HG03469 (cell line): Measurements from ENCODE around the gene ANKRD40CL.
"Not testable (repeated sequence)": the region's sequence is repeated elsewhere in the genome, so short reads cannot be mapped to it uniquely, and the experiment has no call there.

Experiments
- ATAC-seq: cut with Tn5 transposase; IDR thresholded peaks from one replicate; pipeline ENCODE4 v1.9.1; 2021; ENCODE audit warnings: mild to moderate bottlenecking, moderate library complexity, moderate number of reproducible peaks; ENCODE audit not compliant: unreplicated experiment

The ANKRD40CL gene

DNA sequence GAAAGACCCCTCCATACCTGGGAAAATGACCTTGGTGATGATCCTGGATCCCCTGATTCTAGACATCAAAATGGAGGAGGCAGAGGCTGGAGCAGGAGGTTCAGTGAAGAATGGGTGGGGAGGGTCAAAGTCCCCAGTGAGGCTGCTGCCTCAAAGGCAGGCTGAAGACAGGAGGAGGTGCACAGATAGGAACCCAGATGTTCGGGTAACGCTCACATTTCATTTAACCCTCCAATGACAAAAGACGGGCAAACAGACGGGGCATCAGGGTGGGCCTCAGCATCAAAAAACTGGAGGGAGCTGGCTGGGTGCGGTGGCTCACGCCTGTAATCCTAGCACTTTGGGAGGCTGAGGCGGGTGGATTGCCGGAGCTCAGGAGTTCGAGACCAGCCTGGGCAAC is at the start of gene ANKRD40CL:
Gene ANKRD40CL, minus strand, starts transcription at position 73 of the 400 bp plus-strand sequence. CDS start 605 bp downstream, outside the sequence.
- ATAC-seq: no peak

GRCh38 chr17:50816271-50816670 is 49.0 kb upstream of the ANKRD40CL start:
- ATAC-seq: no peak

DNA sequence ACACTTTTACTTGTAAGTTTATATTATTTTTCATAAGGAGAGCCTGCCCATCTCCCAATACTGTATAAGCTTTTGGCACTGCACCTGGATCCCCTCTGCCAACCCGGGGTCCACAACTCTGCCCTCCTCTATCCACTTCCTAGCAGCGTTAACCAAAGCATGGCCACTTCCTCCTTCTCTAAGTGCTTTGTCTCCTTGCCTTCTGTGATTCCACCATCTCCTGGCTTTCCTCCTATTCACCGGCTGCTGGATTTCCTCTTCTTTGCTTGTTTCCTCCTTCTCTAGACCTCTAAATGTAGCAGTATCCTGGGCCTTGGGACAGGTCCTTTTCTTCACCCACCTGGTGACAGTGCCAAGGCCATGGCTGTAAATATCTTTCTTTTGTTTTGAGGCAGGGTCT is 48.1 kb upstream of the ANKRD40CL start:
- no peak for ATAC-seq

GRCh38 chr17:50813583-50813982 is 46.3 kb upstream of the ANKRD40CL start:
- no peak for ATAC-seq

DNA sequence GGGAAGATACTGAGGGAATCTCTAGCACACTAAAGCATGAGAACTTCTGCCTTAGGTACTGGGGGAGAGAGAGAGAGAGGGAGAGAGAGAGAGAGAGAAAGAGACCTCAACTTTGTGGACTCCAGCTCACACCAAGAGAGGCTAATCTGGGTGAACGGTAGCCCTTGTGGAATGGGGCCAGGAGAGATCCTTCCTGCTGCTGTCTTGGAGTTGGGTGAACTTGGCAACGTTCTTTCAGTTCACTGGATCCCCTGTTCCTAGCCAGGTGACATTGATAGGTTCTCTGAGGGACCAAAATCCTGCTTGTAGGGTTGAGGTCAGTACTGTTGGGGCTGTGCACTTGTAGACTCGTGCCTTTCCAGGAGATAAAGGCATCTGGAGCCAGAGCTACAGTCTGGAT is 41.6 kb upstream of the ANKRD40CL start:
- ATAC-seq: no peak

DNA sequence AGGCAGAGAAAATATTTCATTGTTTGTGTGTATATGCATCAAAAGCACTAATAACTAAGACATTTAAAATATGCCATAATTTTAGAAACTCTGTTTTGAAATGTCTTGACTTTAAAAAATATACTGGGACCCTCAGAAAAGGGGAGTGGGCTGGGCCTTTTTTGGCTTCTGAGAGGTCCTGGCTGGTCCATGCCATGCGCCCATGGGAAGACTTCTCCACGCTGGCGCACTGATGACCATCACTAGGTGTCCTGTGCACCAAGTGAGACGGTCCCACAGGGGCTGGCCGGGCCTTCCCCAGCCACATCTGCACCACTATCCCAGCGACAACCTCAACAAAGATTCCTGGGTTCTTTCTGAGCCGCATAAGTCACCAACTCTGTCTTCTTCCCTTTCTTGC is 41.1 kb upstream of the ANKRD40CL start:
- ATAC-seq: no peak

DNA sequence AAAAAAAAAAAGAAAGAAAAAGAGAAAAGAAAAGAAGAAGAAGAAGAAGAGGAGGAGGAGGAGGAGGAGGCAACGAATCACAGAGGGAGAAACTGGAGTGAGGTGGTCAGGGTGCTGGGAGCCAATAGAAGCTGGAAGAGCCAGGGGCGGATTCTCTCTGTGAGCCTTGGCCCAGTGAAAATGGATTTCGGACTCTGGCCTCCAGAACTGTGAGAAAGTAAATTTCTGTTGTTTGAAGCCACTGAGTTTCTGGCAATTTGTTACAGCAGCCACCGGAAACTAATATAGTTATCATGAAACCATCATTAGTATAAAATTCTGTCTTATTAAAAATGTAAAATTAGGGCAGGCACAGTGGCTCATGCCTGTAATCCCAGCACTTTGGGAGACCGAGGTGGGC is 40.4 kb upstream of the ANKRD40CL start:
- ATAC-seq: no peak

- no peak for ATAC-seq
These were observed 39.7 kb upstream of the ANKRD40CL start for GRCh38 chr17:50807009-50807408.

GRCh38 chr17:50806141-50806643 is 38.9 kb upstream of the ANKRD40CL start:
- ATAC-seq: no peak

GRCh38 chr17:50805486-50805885 is 38.2 kb upstream of the ANKRD40CL start:
- ATAC-seq: no peak

DNA sequence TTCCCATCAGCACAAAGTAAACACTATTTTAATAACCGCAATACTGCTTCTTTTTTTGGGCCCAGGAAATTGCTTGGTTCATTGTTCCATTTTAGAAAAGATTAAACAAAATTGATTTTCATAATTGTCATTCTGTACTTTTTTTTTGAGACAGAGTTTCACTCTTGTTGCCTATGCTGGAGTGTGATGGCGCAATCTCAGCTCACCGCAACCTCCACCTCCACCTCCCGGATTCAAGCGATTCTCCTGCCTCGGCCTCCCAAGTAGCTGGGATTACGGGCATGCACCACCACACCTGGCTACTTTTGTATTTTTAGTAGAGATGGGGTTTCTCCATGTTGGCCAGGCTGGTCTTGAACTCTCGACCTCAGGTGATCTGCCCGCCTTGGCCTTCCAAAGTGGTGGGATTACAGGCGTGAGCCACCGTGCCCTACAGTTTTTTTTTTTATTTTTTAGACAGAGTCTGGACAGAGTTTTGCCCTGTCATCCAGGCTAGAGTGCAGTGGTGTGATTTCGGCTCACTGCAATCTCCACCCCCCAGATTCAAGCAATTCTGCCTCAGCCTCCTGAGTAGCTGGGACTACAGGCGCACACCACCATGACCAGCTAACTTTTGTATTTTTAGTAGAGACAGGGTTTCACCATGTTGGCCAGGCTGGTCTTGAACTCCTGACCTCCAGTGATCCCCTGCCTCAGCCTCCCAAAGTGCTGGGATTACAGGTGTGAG is 37.6 kb upstream of the ANKRD40CL start:
- not testable (repeated sequence) for ATAC-seq

- ATAC-seq: no peak
These were observed 36.4 kb upstream of the ANKRD40CL start for GRCh38 chr17:50803676-50804075.

GRCh38 chr17:50802609-50803571 is 35.6 kb upstream of the ANKRD40CL start:
- no peak for ATAC-seq

DNA sequence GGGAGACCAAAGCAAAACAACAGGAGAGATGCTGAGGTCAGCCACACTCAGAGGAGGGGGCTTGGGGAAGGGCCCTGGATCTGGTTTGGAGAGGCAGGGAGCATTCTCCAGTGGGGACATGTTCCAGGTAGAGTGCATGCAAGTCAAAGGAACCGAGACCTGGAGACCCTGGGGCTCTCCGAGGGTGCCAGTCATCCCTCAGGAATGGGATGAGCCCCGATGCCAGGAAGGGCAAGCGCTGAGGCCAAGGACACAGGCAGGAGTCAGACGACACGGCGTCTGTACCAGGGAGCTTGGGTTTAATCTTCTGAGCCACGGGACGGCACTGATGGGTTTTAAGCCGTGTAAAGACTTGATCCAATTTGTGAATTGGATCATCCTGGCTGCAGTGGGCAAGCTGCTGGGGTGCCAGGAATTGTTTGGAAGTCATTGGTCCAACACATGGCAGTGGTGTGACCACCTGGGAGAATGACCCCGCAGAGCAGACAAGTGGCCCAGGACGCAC is 32.9 kb upstream of the ANKRD40CL start:
- no peak for ATAC-seq

DNA sequence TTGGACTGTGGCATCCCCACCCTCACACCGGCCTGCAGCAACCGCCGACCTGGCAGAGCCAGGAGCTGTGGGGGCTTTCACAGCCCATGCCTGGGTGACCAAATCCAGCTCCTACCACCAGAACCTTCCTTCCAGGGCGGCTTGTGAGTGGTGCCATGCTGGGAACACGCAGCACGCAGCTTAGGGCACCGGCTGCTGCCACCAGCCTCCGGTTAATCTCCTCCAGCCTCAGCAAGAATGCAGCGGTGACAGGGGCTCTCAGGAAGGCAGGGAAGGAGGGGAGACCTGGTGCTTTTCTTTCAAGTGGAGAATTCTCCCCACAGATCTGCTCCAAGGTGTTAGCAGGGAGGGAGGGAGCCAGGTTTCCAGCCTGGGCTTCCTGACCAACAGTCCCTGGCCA is 32.3 kb upstream of the ANKRD40CL start:
- no peak for ATAC-seq

GRCh38 chr17:50798424-50799288 is 31.3 kb upstream of the ANKRD40CL start:
- ATAC-seq: no peak

GRCh38 chr17:50797135-50797810 is 30.0 kb upstream of the ANKRD40CL start:
- ATAC-seq: no peak

DNA sequence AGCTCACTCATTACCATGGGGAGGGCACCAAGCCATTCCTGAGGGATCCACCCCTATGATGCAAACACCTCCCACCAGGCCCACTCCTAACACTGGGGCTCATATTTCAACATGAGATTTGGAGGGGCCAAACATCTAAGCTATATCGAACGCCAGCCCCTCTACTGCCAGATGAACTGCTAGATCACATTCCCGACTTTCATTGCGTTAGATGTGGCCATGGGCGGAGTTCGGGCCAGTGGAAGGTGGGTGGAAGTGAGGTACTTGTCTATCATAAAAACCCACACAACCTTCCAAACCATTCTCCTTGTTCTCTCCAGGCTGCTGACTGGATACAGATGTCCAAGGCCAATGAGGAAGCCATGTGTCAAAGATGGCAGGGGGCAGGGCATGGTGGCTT is 27.0 kb upstream of the ANKRD40CL start:
- ATAC-seq: no peak

DNA sequence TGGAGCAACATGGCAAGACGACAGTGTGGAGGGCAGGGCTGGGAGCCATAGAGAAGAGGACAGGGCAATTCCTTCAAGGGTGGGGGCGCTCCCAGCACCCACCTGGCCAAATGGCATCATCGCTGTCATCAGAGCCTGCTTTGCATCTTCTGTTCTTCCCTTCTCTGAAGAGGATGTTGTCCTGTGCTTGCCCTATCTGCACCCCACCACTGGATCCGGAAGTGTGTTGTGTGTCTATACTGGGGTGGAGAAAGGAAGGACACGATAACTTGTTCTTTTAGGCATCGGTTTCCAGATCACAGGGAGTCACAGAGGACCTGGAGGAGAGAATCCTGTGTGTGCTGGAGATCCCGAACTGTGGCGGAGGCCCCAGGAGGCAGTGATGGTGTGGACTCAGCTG is 25.7 kb upstream of the ANKRD40CL start:
- no peak for ATAC-seq

DNA sequence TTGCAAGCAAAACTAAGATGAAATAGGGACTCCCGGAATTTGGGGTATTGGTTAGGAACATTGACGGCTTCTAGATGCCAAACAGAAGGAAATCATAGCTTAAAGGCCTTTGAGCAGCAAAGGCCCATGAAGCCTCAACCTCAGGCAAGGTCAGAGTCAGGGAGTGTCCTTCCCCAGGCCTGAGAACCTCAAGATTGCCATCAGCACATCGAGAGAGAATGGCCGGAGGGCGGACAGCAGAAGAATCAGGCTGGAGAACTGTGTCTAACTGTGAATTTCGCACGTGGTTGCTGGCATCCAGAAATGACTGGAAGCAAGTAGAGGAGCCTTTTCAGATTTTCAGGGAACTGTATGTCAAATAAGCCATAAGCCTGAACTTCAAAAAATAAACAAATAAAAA is 24.8 kb upstream of the ANKRD40CL start:
- no peak for ATAC-seq
